A549 (cell line): Measurements from ENCODE around the gene SLC22A9. TPM values are rescaled to one million over a fixed set of nuclear protein-coding genes. Genes with fewer than 3 reads are reported as not detected.

Source experiments
- ATAC-seq, 2 experiments: fragments of 200-7000 bp in 1 of 2; fragments of >200 bp in 1 of 2; cut with Nextera tagmentation in 1 of 2; cut with Tn5 transposase in 1 of 2; 3 replicates each; pipeline versions ENCODE4 v1.8.0 to v1.9.1; 2018 to 2020; ENCODE audit warnings: mild to moderate bottlenecking in 1 of 2, moderate library complexity in 1 of 2
- CTCF ChIA-PET: fragments of 300-600 bp; sonication (Branson Sonifier 250); formaldehyde crosslinking; extraction: SDS; loops from one replicate; lab custom pipeline; 2021; ENCODE audit warnings: antibody characterized with exemption, inconsistent platforms; lab: Yijun Ruan, JAX
- POLR2A ChIA-PET: fragments of 350-600 bp; formaldehyde crosslinking; extraction: SDS; loops from one replicate; lab custom pipeline; 2021; ENCODE audit warnings: antibody characterized with exemption, inconsistent platforms; lab: Yijun Ruan, JAX
- DNase-seq, 2 experiments: peaks; one replicate each; pipeline versions ENCODE4 v3.0.0 to v3.0.0-alpha.2; 2011 to 2016; ENCODE audit warnings: low read depth in 1 of 2, low spot score in 1 of 2
- FAIRE-seq: peaks from 2 replicates; lab custom pipeline; 2011; peaks lifted over from hg19 to GRCh38; lab: Jason Lieb, UNC
- H3K27ac ChIP-seq, 2 experiments: fragments of >200 bp; sonication (Bioruptor Twin); formaldehyde crosslinking; 3 replicates each; pipeline ENCODE4 v1.5.1; 2016 to 2017
- H3K4me1 ChIP-seq: fragments of >200 bp; sonication (Bioruptor Twin); formaldehyde crosslinking; 3 replicates; pipeline ENCODE4 v1.6.1; 2016
- H3K4me2 ChIP-seq: fragments of >200 bp; sonication (Bioruptor Twin); formaldehyde crosslinking; 3 replicates; pipeline ENCODE4 v1.6.1; 2016
- H3K4me3 ChIP-seq: fragments of >200 bp; sonication (Bioruptor Twin); formaldehyde crosslinking; 3 replicates; pipeline ENCODE4 v1.5.1; 2016
- H3K9me3 ChIP-seq: fragments of >200 bp; sonication (Bioruptor Twin); formaldehyde crosslinking; 3 replicates; pipeline ENCODE4 v1.6.1; 2016
- BHLHE40 ChIP-seq: IDR thresholded peaks from 2 replicates; pipeline ENCODE4 v1.6.1; 2012; ENCODE audit warnings: low read depth, low read length, inconsistent platforms
- CBX8 ChIP-seq: fragments of 200-600 bp; sonication (generic); IDR thresholded peaks from 2 replicates; pipeline ENCODE4 v1.6.1; 2016
- CHD2 ChIP-seq: fragments of 150-350 bp; IDR thresholded peaks from 2 replicates; pipeline ENCODE4 v1.6.1; 2014; ENCODE audit warnings: low read length; ENCODE audit not compliant: partially characterized antibody
- CHD4 ChIP-seq: fragments of 200-600 bp; sonication (generic); IDR thresholded peaks from 2 replicates; pipeline ENCODE4 v1.6.1; 2016; ENCODE audit warnings: antibody characterized with exemption, mild to moderate bottlenecking, borderline replicate concordance
- CTCF ChIP-seq: fragments of >200 bp; sonication (Bioruptor Twin); formaldehyde crosslinking; IDR thresholded peaks from 3 replicates; pipeline ENCODE4 v1.5.1; 2016
- EHMT2 ChIP-seq: fragments of 200-600 bp; sonication (generic); IDR thresholded peaks from 2 replicates; pipeline ENCODE4 v1.6.1; 2016; ENCODE audit warnings: antibody characterized with exemption, low read depth, mild to moderate bottlenecking, moderate library complexity
- ELK1 ChIP-seq: fragments of 150-350 bp; IDR thresholded peaks from 2 replicates; pipeline ENCODE4 v1.6.1; 2014; ENCODE audit warnings: low read depth, mild to moderate bottlenecking, low read length
- EP300 ChIP-seq, 2 experiments: fragments of >200 bp; sonication (Bioruptor Twin); formaldehyde crosslinking; IDR thresholded peaks; 2 replicates in 1 of 2; 3 replicates in 1 of 2; pipeline ENCODE4 v1.6.1; 2016 to 2017
- FOSB ChIP-seq: fragments of 250-450 bp; sonication (Bioruptor Pico); IDR thresholded peaks from 2 replicates; pipeline ENCODE4 v1.5.0; 2020; ENCODE audit warnings: mild to moderate bottlenecking, moderate library complexity
- FOSL2 ChIP-seq, 2 experiments: fragments of 450-650 bp in 1 of 2; fragments of >200 bp in 1 of 2; sonication (Bioruptor Twin) in 1 of 2; formaldehyde crosslinking; IDR thresholded peaks; 2 replicates each; pipeline versions ENCODE4 v1.5.0 to v1.6.1; 2016 to 2020; ENCODE audit warnings: mild to moderate bottlenecking in 1 of 2, moderate library complexity in 1 of 2
- HES2 ChIP-seq: fragments of >200 bp; sonication (Bioruptor Twin); formaldehyde crosslinking; IDR thresholded peaks from 2 replicates; pipeline ENCODE4 v1.6.1; 2016
- HMGXB4 ChIP-seq: fragments of 250-450 bp; sonication (Bioruptor Pico); IDR thresholded peaks from 2 replicates; pipeline ENCODE4 v1.5.0; 2021; ENCODE audit warnings: mild to moderate bottlenecking, moderate library complexity, borderline replicate concordance
- HOXB5 ChIP-seq: fragments of 250-450 bp; sonication (Bioruptor Pico); IDR thresholded peaks from 2 replicates; pipeline ENCODE4 v1.5.0; 2020; ENCODE audit warnings: mild to moderate bottlenecking, moderate library complexity
- JUNB ChIP-seq: fragments of >200 bp; sonication (Bioruptor Twin); formaldehyde crosslinking; IDR thresholded peaks from 2 replicates; pipeline ENCODE4 v1.6.1; 2016
- KDM5A ChIP-seq: fragments of 200-600 bp; sonication (generic); IDR thresholded peaks from 2 replicates; pipeline ENCODE4 v1.6.1; 2016; ENCODE audit warnings: antibody characterized with exemption, mild to moderate bottlenecking
- MYC ChIP-seq: IDR thresholded peaks from 2 replicates; pipeline ENCODE4 v1.6.1; 2012; ENCODE audit warnings: mild to moderate bottlenecking, inconsistent platforms, low read length, improper control_type of control experiment, borderline replicate concordance
- NFE2L2 ChIP-seq: fragments of 150-350 bp; conservative IDR thresholded peaks from 2 replicates; pipeline ENCODE4 v1.6.1; 2014; ENCODE audit warnings: low read length
- NPAS2 ChIP-seq: fragments of 250-450 bp; sonication (Bioruptor Pico); IDR thresholded peaks from 2 replicates; pipeline ENCODE4 v1.8.0; 2022; ENCODE audit warnings: mild to moderate bottlenecking, moderate library complexity, borderline replicate concordance
- NR3C1 ChIP-seq: fragments of >200 bp; sonication (Bioruptor Twin); formaldehyde crosslinking; IDR thresholded peaks from 3 replicates; pipeline ENCODE4 v1.6.1; 2017
- RFX5 ChIP-seq: fragments of 450-650 bp; IDR thresholded peaks from 2 replicates; pipeline ENCODE4 v1.7.1; 2014; ENCODE audit warnings: antibody characterized with exemption, mild to moderate bottlenecking, moderate library complexity
- SMC3 ChIP-seq: fragments of >200 bp; sonication (Bioruptor Twin); formaldehyde crosslinking; IDR thresholded peaks from 3 replicates; pipeline ENCODE4 v1.6.1; 2018; ENCODE audit warnings: inconsistent platforms
- TFCP2L1 ChIP-seq: fragments of 250-450 bp; sonication (Bioruptor Pico); IDR thresholded peaks from 2 replicates; pipeline ENCODE4 v1.5.0; 2021; ENCODE audit warnings: mild to moderate bottlenecking
- USF2 ChIP-seq: fragments of 450-650 bp; IDR thresholded peaks from 2 replicates; pipeline ENCODE4 v1.6.1; 2014; ENCODE audit warnings: antibody characterized with exemption
- ZC3H11A ChIP-seq: fragments of 450-650 bp; IDR thresholded peaks from 2 replicates; pipeline ENCODE4 v1.6.1; 2014; ENCODE audit warnings: antibody characterized with exemption, mild to moderate bottlenecking
- ZSCAN20 ChIP-seq: fragments of 250-450 bp; sonication (Bioruptor Pico); IDR thresholded peaks from 2 replicates; pipeline ENCODE4 v1.8.0; 2022; ENCODE audit warnings: mild to moderate bottlenecking, moderate library complexity
- WGBS: methylation state at CpG from one replicate; pipeline ENCODE4 v1.1.6; 2017; ENCODE audit errors: missing lambda C conversion rate; 5-methylcytosine and 5-hydroxymethylcytosine counted together
- polyA plus RNA-seq, 4 experiments: library from polyadenylated mRNA; depleted of rRNA in 3 of 4; stranded (reverse); fragments of >200 nt; fragmentation: RNase III in 1 of 4; extraction: RNeasy Plus Mini Kit Qiagen cat#74134 plus additional on column Dnase treatment in 1 of 4; gene quantifications; 2 replicates in 3 of 4; 3 replicates in 1 of 4; pipeline ENCODE4 v1.2.3, GENCODE V29; 2011 to 2017
- TF ChIP-seq, protein P1 (sequence below): IDR thresholded peaks from 2 replicates; pipeline ENCODE4 v1.6.1; 2012; ENCODE audit warnings: low read depth, borderline replicate concordance

The SLC22A9 gene
- polyA plus RNA-seq, 2 of the 4 experiments (the other 2 are of a cell fraction), result not detected

DNA sequence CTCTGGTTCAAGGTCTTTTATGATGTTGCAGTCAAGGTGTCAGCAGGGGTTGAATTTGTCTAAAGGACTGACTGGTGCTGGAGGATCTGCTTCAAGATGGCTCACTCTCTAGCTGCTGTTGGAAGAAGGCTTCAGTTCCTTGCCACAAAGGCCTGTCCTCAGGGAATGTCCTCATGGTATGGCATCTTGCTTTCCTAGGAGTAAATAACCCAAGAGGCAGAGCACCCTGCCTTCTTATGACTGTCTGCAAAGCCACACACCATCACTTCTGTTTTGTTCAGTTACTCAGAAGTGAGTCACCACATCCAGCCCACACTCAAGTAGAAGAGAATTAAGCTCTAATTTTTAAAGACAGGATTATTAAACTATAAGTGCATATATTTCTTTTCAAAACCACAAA, 76.1 kb downstream of the SLC22A9 start:
- ChIA-PET POLR2A (no interaction called here), CTCF (no interaction called here)
- no peak overlapping the region for H3K4me3 ChIP-seq
- no peak overlapping the region for H3K27ac ChIP-seq
- ATAC-seq, result no peak
- no peak for FAIRE-seq
- no peaks in the 10 kb centered on the region for H3K4me1 ChIP-seq
- no peak for TF ChIP-seq RFX5
- no peak for TF ChIP-seq NR3C1
- no peak for TF ChIP-seq FOSL2 (IDR thresholded peaks at IDR 0.05)
- 0 out of 2 replicates have a peak, but pooled peaks have one; percentile 23 for TF ChIP-seq FOSL2 (CRISPR knock-in tag; IDR thresholded peaks at IDR 0.05)
- TF ChIP-seq, protein P1, sequence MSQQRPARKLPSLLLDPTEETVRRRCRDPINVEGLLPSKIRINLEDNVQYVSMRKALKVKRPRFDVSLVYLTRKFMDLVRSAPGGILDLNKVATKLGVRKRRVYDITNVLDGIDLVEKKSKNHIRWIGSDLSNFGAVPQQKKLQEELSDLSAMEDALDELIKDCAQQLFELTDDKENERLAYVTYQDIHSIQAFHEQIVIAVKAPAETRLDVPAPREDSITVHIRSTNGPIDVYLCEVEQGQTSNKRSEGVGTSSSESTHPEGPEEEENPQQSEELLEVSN, result no peak
- DNase-seq, result no peak
- no peak overlapping the region for H3K4me2 ChIP-seq
- H3K9me3 ChIP-seq, result no peaks in the 10 kb centered on the region

DNA sequence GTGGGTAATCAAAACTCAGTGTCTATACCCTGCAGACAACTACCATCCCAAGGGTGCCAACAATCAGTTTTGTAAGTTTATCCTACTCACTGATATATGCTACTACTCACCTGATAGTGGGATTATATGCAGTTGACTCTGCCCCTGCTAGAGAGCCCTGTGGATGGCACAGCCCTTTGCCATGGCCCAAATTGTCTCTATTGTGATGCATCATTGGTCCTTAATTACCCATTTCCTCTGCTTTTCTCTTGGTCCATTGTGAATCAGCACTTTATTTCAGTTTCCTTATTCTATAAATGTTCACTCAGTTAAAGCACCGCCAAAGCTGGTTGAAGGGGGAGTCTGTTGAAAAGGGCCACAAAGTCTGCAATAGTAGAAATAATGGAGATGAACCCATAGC, 79.1 kb downstream of the SLC22A9 start:
- no peak overlapping the region for H3K27ac ChIP-seq
- H3K9me3 ChIP-seq, result no peaks in the 10 kb centered on the region
- CTCF ChIA-PET, result no interaction called here
- FAIRE-seq, result no peak
- ATAC-seq, result no peak
- WGBS, result 97% methylated on average over 1 of the region's 1 CpG
- POLR2A ChIA-PET, result no interaction called here
- no peak for DNase-seq
- TF ChIP-seq NPAS2 (CRISPR knock-in tag), result no peak
- TF ChIP-seq RFX5, result no peak
- TF ChIP-seq MYC, result no peak
- TF ChIP-seq ZC3H11A, result no peak
- TF ChIP-seq USF2, result no peak
- TF ChIP-seq HOXB5 (CRISPR knock-in tag), result no peak
- no peak for TF ChIP-seq TFCP2L1 (CRISPR knock-in tag)
- TF ChIP-seq CHD4, result no peak
- no peak for TF ChIP-seq NFE2L2
- no peak for TF ChIP-seq EHMT2
- H3K4me3 ChIP-seq, result no peak overlapping the region
- H3K4me1 ChIP-seq, result no peaks in the 10 kb centered on the region
- H3K4me2 ChIP-seq, result no peak overlapping the region

GRCh38 chr11:63459586-63459985, 90.0 kb downstream of the SLC22A9 start:
- CTCF ChIA-PET, result interaction anchor here (0.6 to 5.8 kb wide), 2 partner anchors 19 to 51 kb away, joined by 3 to 24 read pairs; no protein-coding TSS in a partner anchor
- Histone ChIP-seq H3K27ac (no peak overlapping the region), H3K9me3 (no peaks in the 10 kb centered on the region), H3K4me2 (no peak overlapping the region), H3K4me3 (no peak overlapping the region), H3K4me1 (no peaks in the 10 kb centered on the region)
- no peak for TF ChIP-seq CTCF
- TF ChIP-seq ZSCAN20, result no peak
- no peak for TF ChIP-seq JUNB
- TF ChIP-seq HES2, result no peak
- no peak for TF ChIP-seq ELK1
- no peak for TF ChIP-seq BHLHE40
- TF ChIP-seq CHD4, result no peak
- TF ChIP-seq FOSL2 (IDR thresholded peaks at IDR 0.05), result no peak
- TF ChIP-seq FOSL2 (CRISPR knock-in tag; IDR thresholded peaks at IDR 0.05), result no peak
- no peak for TF ChIP-seq KDM5A
- no peak for TF ChIP-seq EP300 (IDR thresholded peaks at IDR 0.05)
- no peak for TF ChIP-seq NPAS2 (CRISPR knock-in tag)
- TF ChIP-seq CBX8, result no peak
- TF ChIP-seq FOSB, result no peak
- no peak for TF ChIP-seq SMC3
- TF ChIP-seq CHD2, result no peak
- no peak for TF ChIP-seq HMGXB4 (CRISPR knock-in tag)
- TF ChIP-seq MYC, result no peak
- no peak for DNase-seq
- FAIRE-seq, result no peak
- 44% methylated on average over 6 of the region's 6 CpGs for whole genome bisulfite sequencing
- POLR2A ChIA-PET, result no interaction called here
- ATAC-seq, result no peak
